Umbilical cord (tissue), 2 donors: ENCODE results near the gene TARBP2. TPM values are rescaled to one million over a fixed set of nuclear protein-coding genes. Genes with fewer than 3 reads are reported as not detected.
A peak's percentile ranks its signal among the peaks of the same experiment; 100 is the strongest.
"Not testable (repeated sequence)": the region's sequence is repeated elsewhere in the genome, so short reads cannot be mapped to it uniquely, and the experiment has no call there.

Experiments used
- DNase-seq: peaks from one replicate; pipeline ENCODE4 v3.0.0-alpha.2; 2015; ENCODE audit warnings: low spot score
- total RNA-seq: library from RNA; depleted of rRNA; stranded (reverse); fragments of >200 nt; gene quantifications from one replicate; pipeline ENCODE4 v1.2.3, GENCODE V29; 2014; ENCODE audit warnings: low replicate concordance; ENCODE audit not compliant: insufficient read depth

The TARBP2 gene
- total RNA-seq, 1 donor from 2014 or later = 21.7 TPM

DNA sequence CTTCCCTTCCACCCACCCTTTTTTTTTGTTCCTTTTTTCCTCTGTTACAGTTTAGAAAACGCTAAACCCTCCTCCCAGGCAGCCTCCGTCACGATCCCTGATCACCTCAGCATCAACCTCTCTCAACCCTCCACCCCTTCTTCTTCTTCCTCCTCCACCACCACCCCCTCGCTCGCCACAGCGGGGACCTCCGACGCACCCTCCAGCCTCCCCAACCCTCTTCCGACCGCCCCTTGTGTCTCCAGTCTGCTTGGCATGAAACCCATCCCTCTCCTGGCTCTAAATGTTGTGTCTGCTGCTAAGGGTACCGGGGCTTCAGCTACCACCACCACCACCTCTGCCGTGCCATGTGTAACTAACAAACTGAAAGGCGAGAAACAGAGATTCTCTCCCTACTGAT, 26.3 kb upstream of the TARBP2 start:
- DNase-seq = no peak

- no peak for DNase-seq
These were observed 24.3 kb upstream of the TARBP2 start for GRCh38 chr12:53476769-53477209.

DNA sequence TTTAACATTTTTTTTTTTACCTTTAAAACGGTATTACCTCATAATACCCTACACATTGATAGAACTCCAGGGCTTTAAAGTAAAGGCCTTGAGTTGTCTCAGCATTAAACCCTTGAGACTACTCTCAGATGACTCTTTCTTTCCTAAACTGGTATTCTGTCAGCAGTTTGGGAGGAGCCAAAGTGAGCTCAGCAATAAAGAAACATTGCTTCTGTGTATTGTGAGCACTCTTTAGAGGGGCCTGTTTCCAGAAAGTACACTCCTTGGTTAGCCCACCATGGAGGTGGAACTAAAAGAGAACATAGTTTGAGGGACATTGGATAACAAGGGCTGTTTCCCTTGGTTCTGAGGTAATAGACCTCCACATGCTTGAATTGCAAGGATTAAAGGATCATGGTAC, 22.2 kb upstream of the TARBP2 start:
- DNase-seq = no peak

- no peak for DNase-seq
These were observed 21.8 kb upstream of the TARBP2 start for GRCh38 chr12:53479331-53479730.

DNA sequence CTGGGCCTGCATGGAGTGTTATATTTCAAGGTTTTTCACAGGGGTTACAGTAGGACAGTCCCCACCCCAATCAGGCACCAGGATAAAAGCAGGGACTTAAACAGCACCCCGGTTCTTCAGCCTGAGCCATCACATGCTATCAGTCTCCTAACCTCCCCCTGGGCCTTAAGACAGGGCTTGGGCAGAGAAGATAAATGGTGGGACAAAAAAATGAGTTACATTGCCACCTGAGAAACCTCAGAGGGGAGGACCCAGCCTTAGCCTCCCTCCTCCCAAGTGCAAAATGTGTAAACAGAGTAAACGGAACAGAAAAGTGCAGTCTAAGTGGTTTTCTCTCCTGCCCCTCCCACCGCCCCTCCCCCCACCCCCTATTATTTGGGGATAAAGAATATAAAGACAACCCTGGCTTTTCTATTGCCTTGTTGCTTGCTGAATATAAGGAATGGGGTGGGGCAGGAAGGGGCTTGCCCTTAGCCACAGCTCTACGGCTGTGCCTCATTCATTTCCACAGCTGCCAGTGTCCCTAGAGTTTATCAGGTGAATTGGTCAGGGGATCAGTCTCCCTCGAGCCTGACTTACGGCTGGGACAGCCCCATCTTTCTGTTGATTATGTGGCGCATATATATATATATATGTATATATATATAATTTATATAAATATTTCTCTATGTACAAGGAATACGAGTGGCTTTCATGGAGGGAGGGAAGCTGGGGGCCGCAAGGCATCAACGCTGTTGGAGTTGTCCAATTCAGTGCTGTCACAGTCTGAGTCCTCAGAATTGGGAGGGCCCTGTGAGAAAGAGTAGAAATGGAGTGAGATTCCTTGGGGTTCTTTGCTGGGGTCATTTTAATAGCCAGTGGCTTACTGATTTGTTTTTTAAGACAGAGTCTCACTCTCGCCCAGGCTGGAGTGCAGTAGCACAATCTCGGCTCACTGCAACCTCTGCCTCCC, 20.3 kb upstream of the TARBP2 start:
- DNase-seq = no peak

GRCh38 chr12:53481458-53481857, 19.6 kb upstream of the TARBP2 start:
- DNase-seq = not testable (repeated sequence)

- DNase-seq = no peak
These were observed 19.0 kb upstream of the TARBP2 start for GRCh38 chr12:53481939-53482586.

DNA sequence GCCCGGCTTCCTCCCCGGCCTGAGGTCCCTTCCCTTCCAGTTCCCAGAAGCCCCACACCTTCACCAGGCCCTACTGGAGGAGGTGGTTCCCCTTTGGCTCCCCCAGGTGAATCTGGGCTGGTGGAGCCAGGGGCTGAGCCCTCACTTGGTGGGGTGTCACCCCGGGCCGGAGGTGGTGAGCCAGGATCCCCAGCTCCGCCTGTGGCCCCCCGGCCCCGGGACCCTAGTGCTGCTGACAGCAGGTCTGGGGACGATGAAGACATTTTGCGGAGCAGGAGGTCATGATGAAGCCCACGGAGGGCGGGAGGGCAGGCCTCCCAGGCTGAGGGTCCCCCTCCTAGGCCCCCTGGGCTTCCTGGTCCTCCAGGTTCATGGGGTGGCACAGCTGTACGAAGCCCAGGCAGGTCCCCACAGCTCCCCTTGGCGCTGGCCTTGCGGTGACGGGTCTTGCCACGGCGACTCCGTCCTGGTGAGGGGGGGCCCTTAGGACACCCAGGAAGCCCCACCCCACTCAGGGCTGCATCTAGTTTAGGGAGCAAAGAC, 18.4 kb upstream of the TARBP2 start:
- DNase-seq = no peak

DNA sequence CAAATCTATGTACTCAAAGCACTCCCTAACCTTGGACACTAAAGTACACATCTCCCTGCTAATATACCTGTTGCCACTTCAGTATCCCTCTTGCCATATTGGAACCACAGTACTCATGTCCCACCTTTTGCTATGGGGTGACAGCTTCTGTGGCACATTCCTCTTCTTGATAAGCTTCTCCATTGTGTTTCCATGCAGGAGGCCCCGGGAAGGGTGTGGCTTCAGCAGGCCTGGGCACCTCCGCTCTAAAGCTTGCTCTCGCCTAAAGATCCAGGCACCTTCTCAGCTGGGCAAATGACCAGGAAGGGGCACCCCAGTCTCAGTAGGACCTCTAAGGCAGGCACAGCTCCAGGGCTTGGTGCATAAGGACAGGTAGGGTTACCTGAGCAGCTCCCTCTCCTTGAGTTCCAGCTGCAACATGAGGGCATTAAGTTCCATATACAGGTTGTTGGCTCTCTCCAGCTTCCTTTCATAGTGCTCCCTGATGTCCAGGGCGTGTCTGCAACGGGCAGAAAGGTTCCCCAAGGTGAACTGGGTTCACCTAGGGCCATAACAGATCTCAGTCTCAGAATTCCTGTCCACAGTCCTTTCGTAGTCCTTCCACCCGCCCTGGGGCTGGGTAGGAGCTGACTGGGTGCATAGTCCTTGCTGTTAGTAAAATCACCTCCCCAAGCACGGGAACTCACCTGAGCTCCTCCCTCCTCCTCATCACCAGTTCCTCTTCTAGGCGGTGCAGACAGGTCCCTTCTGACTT, 17.7 kb upstream of the TARBP2 start:
- no peak for DNase-seq

DNA sequence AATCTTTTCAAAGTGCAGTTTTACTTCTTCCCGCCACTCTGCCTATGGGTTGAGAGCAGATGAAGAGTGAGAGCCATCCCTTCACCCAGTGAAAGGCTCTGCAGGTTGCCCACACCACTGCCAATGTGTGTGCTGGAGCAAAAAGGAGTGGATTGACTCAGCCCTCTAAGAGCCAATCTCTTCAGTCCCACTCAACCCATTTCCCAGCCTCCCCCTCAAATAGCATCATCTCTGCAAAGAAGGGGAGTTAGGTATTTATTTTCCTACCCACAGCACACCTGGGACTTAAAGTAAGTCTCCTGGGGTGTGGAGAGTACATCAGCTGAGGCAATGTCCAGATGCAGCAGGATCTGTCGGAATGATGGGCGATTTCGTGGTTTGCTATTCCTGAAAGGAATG, 17.1 kb upstream of the TARBP2 start:
- DNase-seq = no peak

GRCh38 chr12:53484686-53485575, 16.2 kb upstream of the TARBP2 start:
- no peak for DNase-seq

DNA sequence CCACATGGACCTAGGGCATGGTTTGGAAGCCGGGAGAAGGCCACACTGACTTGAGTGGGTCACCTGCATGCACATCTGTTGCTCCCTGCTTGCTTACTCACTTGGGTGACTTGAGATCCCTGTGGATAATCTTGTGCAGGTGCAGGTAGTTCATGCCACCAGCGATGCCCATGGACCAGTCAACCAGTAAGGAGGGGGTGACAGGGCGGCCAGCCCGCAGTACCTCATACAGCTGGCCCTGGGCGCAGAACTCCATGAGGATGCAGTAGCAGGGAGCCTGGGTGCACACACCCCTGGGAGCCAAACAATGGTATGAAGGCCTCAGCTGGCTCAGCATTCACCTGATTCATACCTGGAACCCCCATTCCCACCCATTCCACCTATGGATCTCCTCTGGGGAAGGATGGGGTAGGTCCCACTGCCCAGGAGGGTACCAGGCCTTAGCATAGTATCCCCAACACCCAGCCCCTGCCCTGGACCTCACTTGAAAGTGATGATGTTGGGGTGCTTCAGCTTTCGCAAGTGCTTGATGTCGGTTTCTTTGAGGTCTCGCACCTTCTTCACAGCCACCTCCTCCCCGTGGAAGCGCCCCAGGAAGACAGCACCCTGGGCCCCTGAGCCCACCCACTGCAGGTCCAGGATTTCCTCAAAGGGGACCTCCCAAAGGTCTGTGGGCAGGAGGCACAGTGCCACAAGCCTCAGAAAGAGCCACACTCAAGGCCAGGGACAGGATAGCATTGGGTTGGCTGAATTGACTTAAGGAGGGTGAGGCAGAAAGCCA, 14.9 kb upstream of the TARBP2 start:
- DNase-seq = no peak

DNA sequence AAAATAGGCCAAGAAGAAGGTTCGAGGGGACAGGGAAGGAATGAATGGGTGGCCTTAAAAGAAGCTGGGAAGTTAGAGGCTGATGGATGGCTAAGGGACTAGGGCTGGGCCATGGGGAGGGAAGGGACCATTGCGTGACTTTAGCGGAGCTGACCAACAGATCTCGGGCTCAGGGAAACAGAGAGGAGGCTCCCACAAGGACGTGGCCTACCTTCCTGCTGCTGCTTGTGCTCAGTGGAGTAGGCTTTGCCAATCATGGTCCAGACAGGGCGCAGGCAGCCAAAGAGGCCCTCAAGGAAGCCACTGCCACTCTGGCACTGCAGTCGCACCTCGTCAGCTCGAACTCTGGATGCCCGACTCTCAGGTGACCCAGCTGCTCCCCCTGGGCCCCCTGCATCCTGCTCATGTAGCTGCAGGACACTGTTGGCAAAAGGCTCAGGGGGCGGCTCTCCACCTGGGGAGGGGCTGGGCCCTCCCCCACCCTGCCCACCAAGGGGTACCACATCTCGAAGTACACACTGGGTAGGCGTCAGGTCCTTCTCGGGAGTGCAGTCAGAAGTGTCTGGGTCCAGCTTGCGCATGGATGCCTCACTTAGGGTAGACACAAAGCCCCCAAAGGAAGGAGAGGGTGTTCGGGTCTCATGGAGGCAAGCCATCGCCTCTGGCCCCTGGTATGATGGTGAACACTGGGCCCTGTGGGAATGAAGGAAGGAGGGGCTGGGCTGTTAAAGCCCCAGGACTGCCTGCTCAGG, 14.2 kb upstream of the TARBP2 start:
- no peak for DNase-seq

- no peak for DNase-seq
These were observed 11.7 kb upstream of the TARBP2 start for GRCh38 chr12:53489242-53489864.

GRCh38 chr12:53492188-53492587, 8.9 kb upstream of the TARBP2 start:
- DNase-seq = no peak

GRCh38 chr12:53492830-53493609, 8.1 kb upstream of the TARBP2 start:
- DNase-seq = peak; percentile 96

DNA sequence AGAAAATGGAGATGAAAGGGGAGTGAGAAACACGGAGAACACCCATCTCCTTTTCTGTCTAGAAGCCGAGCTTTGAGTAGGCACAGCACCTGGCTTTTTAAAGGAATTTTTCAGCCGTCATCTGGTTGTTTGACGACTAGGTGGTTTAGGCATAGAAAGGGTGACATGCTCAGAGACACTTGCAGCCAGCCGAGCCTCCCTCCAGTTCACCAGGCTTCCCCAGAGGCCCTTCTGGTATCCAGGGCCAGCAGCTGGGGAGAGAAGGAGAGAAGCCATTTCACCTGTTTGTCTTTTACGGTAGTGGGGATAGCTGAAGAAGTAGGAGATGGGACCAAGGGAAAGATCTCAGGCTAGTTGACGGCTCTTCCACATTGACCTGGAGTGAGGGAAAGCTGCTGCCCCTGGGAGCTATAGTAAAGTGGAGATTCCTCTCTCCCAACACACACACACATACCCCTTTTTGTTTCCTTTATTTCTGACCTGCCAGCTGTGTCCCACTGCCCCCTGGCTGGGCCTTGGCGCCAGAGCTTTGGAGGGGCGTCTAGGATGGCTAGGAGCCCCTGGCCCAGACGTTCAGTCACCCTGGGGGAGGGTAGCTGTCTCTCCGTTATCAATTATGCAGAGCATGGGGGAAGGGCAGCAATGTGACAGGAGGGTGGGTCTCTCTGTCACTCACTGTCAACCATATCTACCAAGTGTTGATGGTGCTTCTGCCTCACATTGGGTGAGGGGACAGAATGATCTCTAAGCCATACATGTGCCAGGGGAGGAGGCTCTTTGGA, 7.3 kb upstream of the TARBP2 start:
- DNase-seq = no peak
